ENCODE data around the gene ZBTB46.

ZBTB46 gene

DNA sequence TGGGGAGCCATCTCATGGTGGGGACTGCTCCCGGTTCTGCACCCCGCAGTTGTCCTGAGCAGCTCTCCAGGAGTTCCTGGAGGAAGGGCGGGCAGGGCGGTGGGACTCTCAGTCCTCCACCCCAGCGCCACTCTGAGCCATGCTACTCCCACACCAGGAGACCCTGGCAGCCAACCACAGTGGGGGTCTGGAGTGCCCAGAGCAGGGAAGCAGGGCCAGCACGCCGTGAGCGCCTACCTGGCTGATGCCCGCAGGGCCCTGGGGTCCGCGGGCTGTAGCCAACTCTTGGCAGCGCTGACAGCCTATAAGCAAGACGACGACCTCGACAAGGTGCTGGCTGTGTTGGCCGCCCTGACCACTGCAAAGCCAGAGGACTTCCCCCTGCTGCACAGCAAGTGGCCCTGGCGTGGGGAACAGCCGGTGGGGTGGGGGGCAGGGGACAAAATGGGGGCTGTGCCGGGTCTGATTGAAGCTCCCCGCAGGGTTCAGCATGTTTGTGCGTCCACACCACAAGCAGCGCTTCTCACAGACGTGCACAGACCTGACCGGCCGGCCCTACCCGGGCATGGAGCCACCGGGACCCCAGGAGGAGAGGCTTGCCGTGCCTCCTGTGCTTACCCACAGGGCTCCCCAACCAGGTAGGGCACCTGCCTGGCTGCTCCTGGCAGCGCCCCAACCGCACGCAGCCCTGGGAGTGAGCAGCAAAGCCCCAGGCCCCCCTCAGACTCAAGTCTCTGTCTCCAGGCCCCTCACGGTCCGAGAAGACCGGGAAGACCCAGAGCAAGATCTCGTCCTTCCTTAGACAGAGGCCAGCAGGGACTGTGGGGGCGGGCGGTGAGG, 136.3 kb downstream of the ZBTB46 start:
- DNase-seq (ENCODE audit: low spot score) = no peak

DNA sequence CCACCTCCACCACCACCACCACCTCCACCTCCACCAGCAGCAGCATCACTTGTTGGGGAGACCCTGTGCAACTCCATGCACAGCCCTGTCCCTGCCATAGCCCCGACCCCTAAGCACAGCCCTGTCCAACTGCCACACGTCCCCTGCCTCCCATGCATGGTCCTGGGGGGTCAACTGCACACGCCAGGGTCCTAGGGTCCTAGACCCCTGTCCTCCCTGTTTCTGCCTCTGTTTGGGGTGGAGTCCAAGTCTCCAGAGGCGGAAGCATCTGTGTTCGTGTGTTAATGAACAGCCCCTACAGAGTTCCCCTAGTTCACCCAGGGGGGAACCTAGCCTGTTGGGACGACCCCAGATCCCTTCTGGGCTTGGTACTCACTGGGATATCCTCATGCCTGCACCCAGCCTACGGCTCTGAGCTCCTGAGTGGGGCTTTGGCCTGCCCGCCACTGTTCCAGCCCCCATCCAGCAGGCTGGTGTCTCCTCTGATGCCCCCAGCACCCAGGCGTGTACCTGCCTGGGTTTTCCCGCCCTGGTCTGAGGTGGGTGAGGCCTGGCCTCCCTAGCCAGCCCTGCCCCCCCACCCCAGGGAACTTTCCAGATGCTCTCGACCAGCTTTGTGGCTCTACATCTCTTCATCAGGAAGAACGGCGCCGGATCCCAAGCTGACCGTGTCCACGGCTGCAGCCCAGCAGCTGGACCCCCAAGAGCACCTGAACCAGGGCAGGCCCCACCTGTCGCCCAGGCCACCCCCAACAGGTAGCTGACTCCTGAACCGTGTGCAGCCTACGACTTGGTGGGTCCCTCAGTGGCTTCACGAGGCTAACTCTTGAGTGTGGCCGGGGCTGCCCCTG, 137.1 kb downstream of the ZBTB46 start:
- no peak for DNase-seq (ENCODE audit: low spot score)
